Activated naive CD4-positive, alpha-beta T cell treated with anti-CD3 and anti-CD28 coated beads for 36 hours (primary cell): Measurements from ENCODE around the gene PRICKLE4. TPM values are rescaled to one million over a fixed set of nuclear protein-coding genes. Genes with fewer than 3 reads are reported as not detected.

Source experiments
- CTCF ChIA-PET: fragments of 350-600 bp; sonication (Branson Sonifier 250); formaldehyde crosslinking; loops from one replicate; lab custom pipeline; 2021; ENCODE audit warnings: antibody characterized with exemption; lab: Charles Lee
- DNase-seq: peaks from one replicate; pipeline ENCODE4 v3.0.0-alpha.2; 2020
- H3K27ac Mint-ChIP-seq: one replicate; pipeline ENCODE4 v1.8.0; 2021; ENCODE audit warnings: mild to moderate bottlenecking, mixed read lengths
- H3K27me3 Mint-ChIP-seq: one replicate; pipeline ENCODE4 v1.8.0; 2021; ENCODE audit warnings: low read depth, mixed read lengths
- H3K36me3 Mint-ChIP-seq: one replicate; pipeline ENCODE4 v1.8.0; 2021; ENCODE audit warnings: low read depth, mixed read lengths
- H3K4me1 Mint-ChIP-seq: one replicate; pipeline ENCODE4 v1.8.0; 2021; ENCODE audit warnings: low read depth, mixed read lengths
- H3K4me3 Mint-ChIP-seq: one replicate; pipeline ENCODE4 v1.8.0; 2021; ENCODE audit warnings: mild to moderate bottlenecking, moderate library complexity, mixed read lengths
- H3K9me3 Mint-ChIP-seq: one replicate; pipeline ENCODE4 v1.8.0; 2021; ENCODE audit warnings: mixed read lengths
- intact Hi-C: fragments of 100-400 bp; cut with micrococcal nuclease; formaldehyde crosslinking; loops from one replicate; pipeline ENCODE4 v1.15.1; 2023
- total RNA-seq, 2 experiments: library from RNA; stranded (reverse); gene quantifications; one replicate each; pipeline ENCODE4 v1.2.3, GENCODE V29; 2021

Gene PRICKLE4, protein sequence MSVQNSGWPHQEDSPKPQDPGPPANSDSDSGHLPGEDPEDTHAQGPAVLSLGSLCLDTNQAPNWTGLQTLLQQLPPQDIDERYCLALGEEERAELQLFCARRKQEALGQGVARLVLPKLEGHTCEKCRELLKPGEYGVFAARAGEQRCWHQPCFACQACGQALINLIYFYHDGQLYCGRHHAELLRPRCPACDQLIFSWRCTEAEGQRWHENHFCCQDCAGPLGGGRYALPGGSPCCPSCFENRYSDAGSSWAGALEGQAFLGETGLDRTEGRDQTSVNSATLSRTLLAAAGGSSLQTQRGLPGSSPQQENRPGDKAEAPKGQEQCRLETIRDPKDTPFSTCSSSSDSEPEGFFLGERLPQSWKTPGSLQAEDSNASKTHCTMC
- under 1 TPM in 1 of 2 experiments, not detected in 1; 0.52 TPM for total RNA-seq

DNA sequence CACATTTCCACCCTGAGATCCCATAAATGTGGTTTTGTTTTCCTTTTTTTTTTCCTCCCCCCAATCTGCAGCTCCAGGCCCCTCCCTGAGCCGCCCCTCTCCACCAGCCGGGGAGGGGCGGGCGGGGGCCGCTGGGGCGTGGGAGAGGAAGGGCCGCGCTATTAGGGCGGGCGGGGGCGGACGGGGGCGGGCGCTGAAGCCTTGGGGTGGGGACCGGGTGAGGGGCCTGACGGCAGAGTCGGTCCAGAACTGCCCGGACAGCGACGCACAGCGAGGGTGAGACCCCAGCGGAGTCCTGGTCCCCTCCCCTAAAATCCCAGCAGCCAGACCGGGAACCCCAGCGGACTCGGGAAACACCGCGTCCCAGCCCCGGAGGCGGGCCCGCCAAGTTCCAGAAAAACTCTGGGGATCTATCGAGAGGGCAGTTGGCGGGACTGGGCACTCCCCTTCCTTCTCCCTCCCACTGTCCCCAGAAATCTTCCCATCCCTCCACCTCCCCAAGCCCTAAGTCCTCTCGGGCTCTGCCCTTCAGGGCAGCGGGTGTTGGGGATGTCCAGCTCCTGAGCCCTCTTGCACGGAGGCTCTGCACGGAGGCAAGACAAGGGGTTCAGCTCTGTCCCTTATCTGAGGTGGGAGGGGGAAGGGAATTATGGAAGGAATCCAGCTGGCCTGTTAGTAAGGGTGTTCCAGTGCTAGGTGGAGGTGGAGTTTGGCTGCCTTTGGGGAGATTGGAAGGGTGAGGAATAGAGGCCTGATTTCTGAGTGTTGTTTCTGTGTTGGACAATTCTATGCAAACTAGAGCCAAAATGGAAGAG lies at the start of gene PRICKLE4:
PRICKLE4 (plus strand) TSS at position 232 of the 815 bp plus-strand sequence. CDS start 2,692 bp downstream, outside the sequence.
- no peak for DNase-seq
- H3K4me1 Mint-ChIP-seq = peaks cover 11% of the 10 kb centered on the region
- CTCF ChIA-PET = interaction anchor here (0.6 to 8.7 kb wide), 3 partner anchors 264 to 331 kb away, joined by 4 to 143 read pairs (median 6); partner anchors contain the start of gene TAF8
- no peak within 1 kb of the TSS for H3K27ac Mint-ChIP-seq
- peaks cover 4% of the 10 kb centered on the region for H3K27me3 Mint-ChIP-seq
- peak within 1 kb of the TSS; percentile 82 for H3K4me3 Mint-ChIP-seq
- no peaks in the 10 kb centered on the region for H3K36me3 Mint-ChIP-seq
- intact Hi-C loops = loop anchor here (1.0 to 10.0 kb wide), 8 partner anchors 45 to 964 kb away; partner anchors contain the start of genes MRPS10, TBCC, TFEB and TRERF1
- H3K9me3 Mint-ChIP-seq = no peaks in the 10 kb centered on the region

DNA sequence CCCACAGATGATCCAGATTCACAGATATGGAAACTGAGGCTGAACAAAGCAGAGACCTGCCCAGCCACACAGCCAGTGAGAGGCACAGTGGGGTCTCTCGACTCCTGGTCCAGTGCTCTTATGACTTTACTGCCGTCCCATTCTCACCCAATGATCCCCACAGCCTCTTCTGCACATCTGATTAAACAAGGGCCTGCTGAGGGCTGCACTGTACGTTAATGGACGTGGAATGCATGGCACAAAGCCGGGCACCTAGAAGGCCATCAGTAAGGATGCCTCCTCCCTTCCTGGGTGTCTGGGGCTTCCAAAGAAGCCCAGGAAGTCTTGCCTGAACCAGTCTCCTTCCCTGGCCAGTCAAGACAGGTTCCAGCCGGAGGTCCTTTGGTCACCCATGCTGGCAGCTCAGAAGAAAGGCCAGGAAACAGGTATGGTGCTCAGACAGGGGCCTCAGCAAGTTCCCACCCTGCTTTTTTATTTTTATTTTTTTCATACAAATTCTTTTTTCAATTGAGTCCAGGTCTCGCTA lies 49.0 kb upstream of the PRICKLE4 start:
- no peak overlapping the region for H3K27ac Mint-ChIP-seq
- H3K9me3 Mint-ChIP-seq = no peaks in the 10 kb centered on the region
- H3K4me1 Mint-ChIP-seq = peaks cover 31% of the 10 kb centered on the region
- DNase-seq = no peak
- CTCF ChIA-PET = interaction anchor here (1.1 kb wide), 1 partner anchor 49 kb away, joined by 3 read pairs; no protein-coding TSS in a partner anchor
- no peaks in the 10 kb centered on the region for H3K27me3 Mint-ChIP-seq
- no peak overlapping the region for H3K4me3 Mint-ChIP-seq
- no peaks in the 10 kb centered on the region for H3K36me3 Mint-ChIP-seq
- intact Hi-C loops = loop anchor here (1.0 to 2.0 kb wide), 3 partner anchors 24 to 659 kb away; partner anchors contain the start of genes NFYA, OARD1 and TREML2

DNA sequence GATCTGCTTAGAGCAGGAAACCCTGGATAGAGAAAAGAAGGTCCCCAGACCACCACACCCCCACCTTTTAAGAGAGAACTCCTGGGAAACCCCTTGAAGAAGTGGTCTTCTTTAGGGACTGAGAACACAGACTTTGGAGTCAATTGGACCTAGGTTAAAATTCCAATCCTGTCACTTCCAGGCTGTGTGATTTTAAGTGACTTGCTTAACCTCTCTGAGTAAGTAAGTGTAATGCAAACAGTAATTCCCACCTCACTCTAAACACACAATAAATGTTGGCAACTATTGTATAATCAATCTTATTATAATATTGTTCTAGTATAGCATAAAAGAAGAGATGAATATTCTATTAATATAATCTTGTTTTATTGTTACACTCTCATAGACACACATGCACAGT lies 48.4 kb upstream of the PRICKLE4 start:
- no peaks in the 10 kb centered on the region for H3K36me3 Mint-ChIP-seq
- H3K27ac Mint-ChIP-seq = no peak overlapping the region
- intact Hi-C loops = loop anchor here (1.0 to 2.0 kb wide), 3 partner anchors 25 to 659 kb away; partner anchors contain the start of genes NFYA, OARD1 and TREML2
- H3K4me1 Mint-ChIP-seq = peaks cover 27% of the 10 kb centered on the region
- no peaks in the 10 kb centered on the region for H3K27me3 Mint-ChIP-seq
- H3K9me3 Mint-ChIP-seq = no peaks in the 10 kb centered on the region
- DNase-seq = no peak
- no peak overlapping the region for H3K4me3 Mint-ChIP-seq
- CTCF ChIA-PET = interaction anchor here (1.1 kb wide), 1 partner anchor 49 kb away, joined by 3 read pairs; no protein-coding TSS in a partner anchor

DNA sequence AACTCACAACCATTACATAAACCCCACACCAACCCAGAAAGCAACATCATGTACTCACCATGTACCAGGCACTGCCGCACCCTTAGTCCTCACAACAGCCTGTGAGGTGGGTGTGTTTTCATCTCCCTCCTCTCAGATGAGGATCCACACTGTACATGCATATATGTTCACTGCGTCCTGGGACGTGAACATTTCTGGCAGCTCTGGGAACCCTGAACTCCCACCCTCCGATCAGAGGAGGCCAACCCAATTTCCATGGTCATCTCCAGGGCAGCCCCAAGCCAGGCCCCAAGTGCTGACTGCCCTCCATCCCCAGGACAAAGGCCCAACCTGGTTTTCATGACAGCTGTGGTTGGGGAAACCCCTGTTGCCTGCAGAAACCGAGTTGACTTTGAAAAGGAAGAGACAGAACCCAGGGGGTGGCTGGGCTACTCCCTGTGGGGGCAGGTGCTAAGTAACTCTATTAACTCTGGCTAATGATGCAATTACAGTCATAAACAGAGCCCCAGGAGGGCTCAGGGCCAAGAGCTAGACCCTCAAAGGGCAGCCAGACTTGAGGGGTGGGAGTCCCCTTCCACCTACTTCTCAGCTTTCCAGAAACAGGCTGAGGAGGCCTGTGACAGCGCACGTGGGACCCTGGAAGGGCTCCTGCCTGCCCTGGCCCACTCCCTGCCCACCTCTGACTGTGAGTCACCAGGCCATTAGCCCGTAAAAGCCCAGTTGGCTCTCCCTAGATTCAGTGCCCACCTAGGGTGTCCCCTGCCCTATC lies 47.8 kb upstream of the PRICKLE4 start:
- Mint-ChIP-seq H3K36me3 (no peaks in the 10 kb centered on the region), H3K4me3 (peak overlapping the region; percentile 79), H3K4me1 (peaks cover 26% of the 10 kb centered on the region), H3K27me3 (no peaks in the 10 kb centered on the region), H3K27ac (peak overlapping the region; percentile 61), H3K9me3 (no peaks in the 10 kb centered on the region)
- intact Hi-C loops = loop anchor here (1.0 to 2.0 kb wide), 3 partner anchors 25 to 660 kb away; partner anchors contain the start of genes NFYA, OARD1 and TREML2
- peak; percentile 74 for DNase-seq
- CTCF ChIA-PET = interaction anchor here (0.5 to 2.3 kb wide), 7 partner anchors 15 to 173 kb away, joined by 3 to 18 read pairs (median 6); partner anchors contain the start of gene TOMM6

DNA sequence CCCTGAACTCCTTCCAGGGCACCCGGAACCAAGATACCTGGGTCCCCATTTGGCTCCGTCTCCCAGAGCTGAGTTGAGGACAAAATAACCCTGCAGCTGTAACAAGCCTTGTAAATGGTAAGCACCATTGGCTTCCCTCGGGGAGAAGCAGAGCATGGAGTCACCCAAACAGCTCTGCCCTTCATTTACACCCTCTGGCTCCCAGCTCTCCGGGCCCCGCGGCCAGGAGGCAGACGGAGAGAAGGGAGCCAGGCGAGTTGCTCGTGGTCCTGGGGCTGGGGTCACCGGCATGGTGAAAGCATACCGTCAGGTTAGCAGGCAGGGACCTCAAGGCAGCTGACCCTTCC lies 47.2 kb upstream of the PRICKLE4 start:
- Mint-ChIP-seq H3K4me3 (peak overlapping the region; percentile 79), H3K9me3 (no peaks in the 10 kb centered on the region), H3K27ac (peak overlapping the region; percentile 61), H3K36me3 (no peaks in the 10 kb centered on the region), H3K4me1 (peaks cover 26% of the 10 kb centered on the region), H3K27me3 (no peaks in the 10 kb centered on the region)
- no peak for DNase-seq
- CTCF ChIA-PET = interaction anchor here (0.5 to 2.3 kb wide), 8 partner anchors 16 to 174 kb away, joined by 3 to 18 read pairs (median 6); partner anchors contain the start of gene TOMM6
- intact Hi-C loops = loop anchor here (2.0 kb wide), 2 partner anchors 533 to 661 kb away; partner anchors contain the start of genes NFYA, OARD1 and TREML2

DNA sequence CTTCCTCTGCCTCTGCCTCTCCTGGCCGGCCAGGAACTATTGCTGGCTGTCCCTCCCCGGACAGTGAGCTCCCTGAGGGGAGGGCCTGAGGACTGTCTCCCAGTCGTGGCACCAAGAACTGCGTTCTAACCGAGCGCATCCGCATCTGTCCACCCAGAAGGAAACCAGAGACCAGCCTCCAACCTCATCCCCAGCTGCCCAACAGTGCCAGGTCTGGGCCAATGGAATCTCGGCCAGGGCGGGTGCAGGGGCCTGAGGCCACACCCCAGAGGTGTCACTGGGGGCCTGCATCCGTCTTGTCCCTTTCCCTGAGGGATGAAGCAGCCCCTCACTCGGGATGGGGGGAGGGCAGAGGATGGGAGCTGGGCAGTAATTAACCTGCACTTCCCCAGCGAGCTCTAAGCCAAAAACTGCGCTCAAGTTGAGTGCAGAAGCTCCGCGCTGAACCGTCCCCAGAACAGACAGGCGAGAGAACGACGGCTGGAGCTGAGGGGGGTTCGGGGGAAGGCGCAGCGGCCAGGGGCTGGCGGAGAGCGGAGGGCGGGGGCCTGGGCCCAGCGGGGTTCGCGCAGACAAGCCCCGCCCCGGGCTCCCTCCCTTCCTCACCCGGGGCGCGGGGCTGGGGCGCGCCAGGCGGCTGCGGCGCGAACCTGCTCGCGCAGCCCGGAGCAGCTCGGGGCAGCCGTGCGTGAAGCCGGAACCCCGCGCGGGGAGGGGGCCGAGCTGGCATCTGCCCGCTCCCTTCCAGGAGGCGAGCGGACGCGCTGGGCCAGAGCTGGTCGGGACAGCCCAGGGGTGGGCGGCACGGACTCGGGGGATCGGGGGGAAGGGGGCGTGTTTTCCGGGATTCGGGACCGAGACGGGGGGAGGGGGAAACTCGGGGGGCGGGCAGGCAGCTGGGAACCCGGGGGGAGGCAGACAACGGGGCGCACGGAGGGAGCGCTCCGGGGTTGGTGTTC lies 46.6 kb upstream of the PRICKLE4 start:
- CTCF ChIA-PET = interaction anchor here (0.5 to 2.3 kb wide), 12 partner anchors 10 to 519 kb away, joined by 3 to 18 read pairs (median 4); partner anchors contain the start of gene TOMM6

DNA sequence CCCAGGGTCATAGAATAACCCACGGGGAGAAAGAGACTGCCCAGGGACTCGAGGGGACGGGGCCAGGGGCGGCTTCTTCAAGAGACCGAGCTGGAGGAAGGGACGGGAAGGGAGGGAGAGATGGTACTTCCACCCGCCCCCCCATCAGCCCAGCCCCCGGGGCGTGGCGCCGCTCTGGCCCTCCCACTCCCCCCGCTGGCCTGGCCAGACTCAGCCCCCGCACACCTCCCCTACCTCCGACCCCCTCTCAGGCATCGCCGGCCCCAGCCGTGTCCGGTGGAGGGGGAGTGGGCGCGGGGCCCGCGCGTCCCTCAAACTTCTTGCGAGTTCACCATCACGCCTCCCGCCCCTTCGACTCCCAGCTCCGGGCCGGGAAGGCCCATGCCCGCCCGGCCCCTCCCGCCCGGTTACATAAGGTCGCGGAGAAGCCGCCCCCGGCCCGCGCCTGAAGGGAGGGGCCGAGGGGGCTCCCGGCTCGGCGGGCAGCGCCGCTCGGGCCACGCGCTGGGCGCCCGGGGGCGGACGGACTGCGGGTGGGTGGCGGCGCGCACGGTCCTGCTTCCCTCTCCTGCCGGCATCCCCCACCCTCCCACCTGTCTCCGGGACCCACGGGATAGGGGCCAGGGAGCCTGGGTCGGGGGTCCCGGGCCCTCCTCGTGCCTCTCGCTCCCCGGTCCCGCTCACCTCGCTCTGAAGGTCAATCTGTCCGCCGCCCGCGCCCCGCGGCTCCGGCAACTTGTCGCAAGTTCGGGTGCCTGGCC lies 45.7 kb upstream of the PRICKLE4 start:
- Mint-ChIP-seq H3K36me3 (no peaks in the 10 kb centered on the region), H3K4me3 (peak overlapping the region; percentile 72), H3K27ac (no peak overlapping the region), H3K27me3 (no peaks in the 10 kb centered on the region), H3K9me3 (no peaks in the 10 kb centered on the region), H3K4me1 (peaks cover 24% of the 10 kb centered on the region)
- DNase-seq = peak; percentile 64
- CTCF ChIA-PET = interaction anchor here (0.6 to 2.3 kb wide), 10 partner anchors 11 to 520 kb away, joined by 3 to 18 read pairs (median 3); partner anchors contain the start of gene TOMM6
- intact Hi-C loops = loop anchor here (1.0 to 5.0 kb wide), 7 partner anchors 29 to 827 kb away; partner anchors contain the start of genes PRICKLE4, TAF8, TOMM6 and UBR2

More for the DNA sequence above, 46.6 kb upstream of the PRICKLE4 start:
- Mint-ChIP-seq H3K4me1 (peaks cover 24% of the 10 kb centered on the region), H3K36me3 (no peaks in the 10 kb centered on the region), H3K27ac (peak overlapping the region; percentile 46), H3K4me3 (peak overlapping the region; percentile 79), H3K27me3 (no peaks in the 10 kb centered on the region), H3K9me3 (no peaks in the 10 kb centered on the region)
- intact Hi-C loops = loop anchor here (2.0 kb wide), 3 partner anchors 51 to 661 kb away; partner anchors contain the start of genes NFYA, OARD1 and TREML2
- DNase-seq = peak; percentile 52

DNA sequence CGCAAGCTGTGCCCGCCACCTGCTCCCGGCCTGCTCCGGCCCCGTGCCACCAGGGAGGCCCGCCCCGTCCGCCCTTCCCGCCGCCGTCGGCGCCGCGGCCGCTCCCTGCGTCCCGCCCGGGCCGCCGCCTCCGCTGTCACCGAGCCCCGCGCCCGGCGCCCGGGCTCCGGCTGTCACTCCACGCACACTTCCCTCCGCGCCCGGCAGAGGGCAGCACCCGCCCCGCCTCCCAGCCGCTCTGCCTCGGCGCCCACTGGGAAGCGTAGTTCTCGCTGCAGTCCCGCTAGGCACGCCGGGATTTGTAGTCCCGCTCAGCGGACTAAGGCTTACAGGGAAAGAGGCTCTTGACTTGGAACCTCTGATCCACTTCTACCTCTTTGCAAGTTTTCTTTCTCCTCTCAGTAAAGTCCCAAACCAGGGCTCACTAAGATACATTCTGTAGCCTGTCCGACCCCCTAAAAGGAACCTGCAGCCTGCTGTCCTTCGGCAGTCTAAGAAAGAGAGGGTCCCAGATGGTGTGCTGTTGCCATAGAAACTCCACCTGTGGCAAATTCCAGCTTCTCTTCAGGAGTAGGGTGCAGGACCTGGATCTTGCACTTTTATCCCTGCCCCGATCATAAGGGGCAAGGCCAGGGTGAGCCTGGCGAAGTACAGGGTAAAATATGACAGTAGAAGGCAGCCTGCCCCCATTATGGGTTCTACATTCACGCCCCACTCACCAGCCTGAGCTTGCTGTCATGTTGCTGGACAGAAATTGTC lies 45.0 kb upstream of the PRICKLE4 start, which contains the start of gene TFEB:
TFEB (minus strand) TSS at position 182 of the 759 bp plus-strand sequence. CDS start 44,395 bp downstream, outside the sequence.
- DNase-seq = peak; percentile 96
- CTCF ChIA-PET = interaction anchor here (0.7 to 2.2 kb wide), 6 partner anchors 15 to 416 kb away, joined by 3 to 7 read pairs (median 3); partner anchors contain the start of gene TOMM6
- intact Hi-C loops = loop anchor here (1.0 to 5.0 kb wide), 7 partner anchors 29 to 827 kb away; partner anchors contain the start of genes PRICKLE4, TAF8, TOMM6 and UBR2
- Mint-ChIP-seq H3K4me1 (peaks cover 21% of the 10 kb centered on the region), H3K4me3 (peak within 1 kb of the TSS; percentile 72), H3K27me3 (no peaks in the 10 kb centered on the region), H3K36me3 (no peaks in the 10 kb centered on the region), H3K9me3 (no peaks in the 10 kb centered on the region), H3K27ac (no peak within 1 kb of the TSS)
